ENCODE data around the gene SDR42E1. TPM values are rescaled to one million over a fixed set of nuclear protein-coding genes. Genes with fewer than 3 reads are reported as not detected.

Gene SDR42E1
- total RNA-seq, 1 donor from 2014 or later: 7.5 TPM

DNA sequence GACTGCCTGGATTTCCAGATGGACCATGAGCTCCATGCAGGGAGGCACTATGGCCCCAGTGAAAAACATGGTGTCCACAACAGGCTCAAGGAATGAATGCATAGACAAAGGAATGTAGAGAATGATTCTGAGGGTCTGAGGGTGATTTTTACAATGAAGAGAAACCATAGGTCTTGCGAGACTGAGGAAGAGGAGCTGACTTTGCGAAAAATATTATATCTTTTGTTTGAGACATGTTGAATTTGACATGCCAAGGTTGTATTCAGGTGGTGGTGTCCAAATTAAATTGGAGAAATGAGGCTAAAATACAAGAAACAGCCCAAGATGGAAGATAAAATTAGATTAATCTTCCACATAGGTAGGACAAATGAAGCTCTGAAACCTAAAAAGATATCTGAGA, 36.5 kb upstream of the SDR42E1 start:
- no peak for DNase-seq
- Mint-ChIP-seq H3K27ac (no peak overlapping the region), H3K9me3 (no peaks in the 10 kb centered on the region), H3K27me3 (peaks cover 27% of the 10 kb centered on the region), H3K36me3 (ENCODE audit: low read depth) (no peaks in the 10 kb centered on the region), H3K4me1 (no peaks in the 10 kb centered on the region), H3K4me3 (no peak overlapping the region)
- intact Hi-C loops (cut with micrococcal nuclease): no loop called here
- CTCF ChIA-PET: no interaction called here
- TF ChIP-seq, protein P1, sequence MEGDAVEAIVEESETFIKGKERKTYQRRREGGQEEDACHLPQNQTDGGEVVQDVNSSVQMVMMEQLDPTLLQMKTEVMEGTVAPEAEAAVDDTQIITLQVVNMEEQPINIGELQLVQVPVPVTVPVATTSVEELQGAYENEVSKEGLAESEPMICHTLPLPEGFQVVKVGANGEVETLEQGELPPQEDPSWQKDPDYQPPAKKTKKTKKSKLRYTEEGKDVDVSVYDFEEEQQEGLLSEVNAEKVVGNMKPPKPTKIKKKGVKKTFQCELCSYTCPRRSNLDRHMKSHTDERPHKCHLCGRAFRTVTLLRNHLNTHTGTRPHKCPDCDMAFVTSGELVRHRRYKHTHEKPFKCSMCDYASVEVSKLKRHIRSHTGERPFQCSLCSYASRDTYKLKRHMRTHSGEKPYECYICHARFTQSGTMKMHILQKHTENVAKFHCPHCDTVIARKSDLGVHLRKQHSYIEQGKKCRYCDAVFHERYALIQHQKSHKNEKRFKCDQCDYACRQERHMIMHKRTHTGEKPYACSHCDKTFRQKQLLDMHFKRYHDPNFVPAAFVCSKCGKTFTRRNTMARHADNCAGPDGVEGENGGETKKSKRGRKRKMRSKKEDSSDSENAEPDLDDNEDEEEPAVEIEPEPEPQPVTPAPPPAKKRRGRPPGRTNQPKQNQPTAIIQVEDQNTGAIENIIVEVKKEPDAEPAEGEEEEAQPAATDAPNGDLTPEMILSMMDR (IDR thresholded peaks at IDR 0.05): no peak
- POLR2A ChIA-PET: no interaction called here
- ATAC-seq (ENCODE audit: low read depth): no peak

DNA sequence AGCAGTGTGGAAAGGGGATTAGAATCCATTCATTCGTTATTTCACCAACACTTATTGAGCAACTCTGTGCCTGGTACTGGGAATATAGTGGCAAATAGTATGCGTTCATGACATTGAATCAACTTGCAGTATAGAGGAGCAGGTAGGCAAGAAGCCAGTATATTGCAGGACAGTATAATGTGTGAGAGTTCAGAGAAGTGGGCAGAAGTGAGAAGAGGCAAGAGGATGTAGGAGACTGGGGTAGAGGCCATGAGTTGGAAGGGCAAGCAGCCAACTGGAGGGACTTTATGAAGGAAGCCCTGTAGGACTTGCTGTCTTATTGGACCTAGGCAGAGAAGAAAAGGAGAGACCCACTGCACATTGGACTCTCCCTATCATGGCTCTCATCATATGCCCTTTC, 36.1 kb upstream of the SDR42E1 start:
- CTCF ChIA-PET: no interaction called here
- intact Hi-C loops (cut with micrococcal nuclease): no loop called here
- no peaks in the 10 kb centered on the region for H3K9me3 Mint-ChIP-seq
- DNase-seq (no peak), ATAC-seq (ENCODE audit: low read depth) (no peak)
- no peaks in the 10 kb centered on the region for H3K4me1 Mint-ChIP-seq
- TF ChIP-seq, protein P1 (IDR thresholded peaks at IDR 0.05): no peak
- POLR2A ChIA-PET: no interaction called here
- peaks cover 27% of the 10 kb centered on the region for H3K27me3 Mint-ChIP-seq
- no peak overlapping the region for H3K27ac Mint-ChIP-seq
- no peak overlapping the region for H3K4me3 Mint-ChIP-seq
- no peaks in the 10 kb centered on the region for H3K36me3 Mint-ChIP-seq (ENCODE audit: low read depth)

DNA sequence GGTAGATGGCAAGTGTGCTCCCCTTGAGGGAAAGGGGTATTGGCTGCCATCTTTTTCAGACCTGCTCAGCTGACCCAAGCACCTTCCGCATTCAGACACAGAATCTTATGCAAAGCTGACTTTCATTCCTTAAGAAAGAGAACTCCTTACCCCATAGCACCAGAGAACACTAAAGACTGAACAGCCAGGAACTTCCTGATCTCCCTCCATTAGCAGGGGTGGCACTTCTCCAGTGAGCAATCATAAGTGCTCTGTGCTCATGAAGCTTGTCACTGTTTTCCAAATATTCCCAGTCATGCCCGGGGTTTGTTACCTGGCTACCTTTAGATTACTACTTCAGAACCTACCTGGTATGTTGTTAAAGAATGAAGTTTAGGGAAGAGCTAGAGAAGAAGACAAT, 35.7 kb upstream of the SDR42E1 start:
- CTCF ChIA-PET: no interaction called here
- Mint-ChIP-seq H3K36me3 (ENCODE audit: low read depth) (no peaks in the 10 kb centered on the region), H3K4me3 (no peak overlapping the region), H3K27ac (no peak overlapping the region), H3K9me3 (no peaks in the 10 kb centered on the region), H3K27me3 (peaks cover 27% of the 10 kb centered on the region), H3K4me1 (no peaks in the 10 kb centered on the region)
- DNase-seq (no peak), ATAC-seq (ENCODE audit: low read depth) (no peak)
- TF ChIP-seq, protein P1 (IDR thresholded peaks at IDR 0.05): no peak
- POLR2A ChIA-PET: no interaction called here
- intact Hi-C loops (cut with micrococcal nuclease): no loop called here

DNA sequence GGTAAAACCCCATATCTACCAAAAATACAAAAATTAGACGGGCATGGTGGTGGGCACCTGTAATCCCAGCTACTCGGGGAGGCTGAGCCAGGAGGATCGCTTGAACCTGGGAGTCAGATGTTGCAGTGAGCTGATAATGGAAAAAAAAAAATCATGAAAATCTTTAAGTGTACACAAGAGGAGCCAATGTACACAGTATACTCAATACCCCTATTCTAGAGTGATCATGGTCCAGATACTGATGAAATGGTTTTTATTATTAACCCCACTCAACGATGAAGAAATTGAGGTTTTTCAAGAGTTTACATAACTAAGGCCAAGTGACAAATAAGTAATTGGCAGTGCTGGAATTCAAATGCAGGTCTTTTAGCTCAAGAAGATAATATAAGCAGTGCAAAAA, 35.3 kb upstream of the SDR42E1 start:
- CTCF ChIA-PET: no interaction called here
- no peaks in the 10 kb centered on the region for H3K9me3 Mint-ChIP-seq
- intact Hi-C loops (cut with micrococcal nuclease): no loop called here
- no peaks in the 10 kb centered on the region for H3K4me1 Mint-ChIP-seq
- H3K27ac Mint-ChIP-seq: no peak overlapping the region
- TF ChIP-seq, protein P1 (IDR thresholded peaks at IDR 0.05): no peak
- no peak for ATAC-seq (ENCODE audit: low read depth)
- H3K4me3 Mint-ChIP-seq: no peak overlapping the region
- DNase-seq: no peak
- H3K27me3 Mint-ChIP-seq: peaks cover 27% of the 10 kb centered on the region
- H3K36me3 Mint-ChIP-seq (ENCODE audit: low read depth): no peaks in the 10 kb centered on the region
- POLR2A ChIA-PET: no interaction called here

DNA sequence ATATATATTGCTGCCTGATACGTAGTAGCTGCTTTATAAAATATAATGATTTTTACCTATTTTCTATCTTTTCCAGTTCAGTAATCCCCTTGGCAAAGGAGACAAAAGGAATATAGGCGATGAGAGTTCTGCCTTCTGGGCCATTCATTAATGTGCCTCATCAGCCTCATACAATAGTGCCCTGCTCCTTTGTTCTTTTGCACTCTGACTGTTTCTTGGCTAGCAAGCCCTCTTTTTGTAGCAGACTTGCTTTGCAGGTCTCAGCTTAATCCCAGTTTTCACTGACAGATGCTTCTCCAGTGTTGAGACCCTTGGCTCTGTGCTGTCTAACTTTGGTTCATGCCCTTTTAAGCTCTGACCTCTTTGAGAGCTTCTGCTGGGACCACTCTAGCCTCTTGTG, 34.2 kb upstream of the SDR42E1 start:
- intact Hi-C loops (cut with micrococcal nuclease): no loop called here
- no peaks in the 10 kb centered on the region for H3K9me3 Mint-ChIP-seq

More for the DNA sequence above, 34.2 kb upstream of the SDR42E1 start:
- Mint-ChIP-seq H3K27me3 (peaks cover 25% of the 10 kb centered on the region), H3K4me1 (no peaks in the 10 kb centered on the region), H3K27ac (no peak overlapping the region), H3K4me3 (no peak overlapping the region), H3K36me3 (ENCODE audit: low read depth) (no peaks in the 10 kb centered on the region)
- DNase-seq: no peak
- TF ChIP-seq, protein P1 (IDR thresholded peaks at IDR 0.05): no peak
- no peak for ATAC-seq (ENCODE audit: low read depth)
- ChIA-PET CTCF (no interaction called here), POLR2A (no interaction called here)

Measured in activated B cell treated with CpG ODN at 0.5 μM for 24 hours (primary cell).